Kasumi-1 (cell line): ENCODE data around the gene GHDC.
"Not testable (repeated sequence)": the region's sequence is repeated elsewhere in the genome, so short reads cannot be mapped to it uniquely, and the experiment has no call there.

Source experiments
- DNase-seq, 2 experiments: peaks; one replicate each; lab custom pipeline; 2025; lab: John Stamatoyannopoulos, UW

The GHDC gene

GRCh38 chr17:42153919-42154742, 40.2 kb downstream of the GHDC start:
- DNase-seq, result peak; percentile 49 to 51

DNA sequence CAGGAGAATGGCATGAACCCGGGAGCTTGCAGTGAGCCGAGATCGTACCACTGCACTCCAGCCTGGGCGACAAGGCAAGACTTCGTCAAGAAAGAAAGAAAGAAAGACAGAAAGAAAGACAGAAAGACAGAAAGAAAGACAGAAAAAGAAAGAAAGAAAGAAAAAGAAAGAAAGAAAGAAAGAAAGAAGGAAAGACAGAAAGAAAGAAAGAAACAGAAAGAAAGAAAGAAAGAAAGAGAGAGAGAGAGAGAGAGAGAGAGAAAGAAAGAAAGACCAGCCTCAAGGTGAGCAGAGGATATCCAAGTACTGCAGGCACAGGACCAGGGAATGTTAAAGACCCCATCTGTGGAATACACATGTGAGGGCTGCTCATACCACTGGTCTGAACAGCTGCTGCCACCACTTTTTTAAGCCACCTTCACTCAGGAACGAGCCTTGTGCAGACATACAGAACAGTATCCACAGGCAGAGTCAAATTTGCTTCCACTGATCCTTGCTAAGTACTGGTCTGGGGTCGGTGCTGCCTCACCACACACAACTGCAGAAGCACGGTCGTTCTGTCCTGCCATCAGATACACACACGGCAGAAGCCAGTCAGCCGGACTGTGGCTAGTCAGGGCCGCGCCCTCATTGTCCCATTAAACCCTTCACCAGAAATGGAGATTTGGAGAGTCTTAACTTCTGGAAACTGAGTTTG, 47.2 kb downstream of the GHDC start:
- DNase-seq, result no peak

- DNase-seq, result not testable (repeated sequence)
These were observed 51.2 kb downstream of the GHDC start for GRCh38 chr17:42143138-42143537.

- DNase-seq, result peak; percentile 13 to 14
These were observed 51.9 kb downstream of the GHDC start for GRCh38 chr17:42142371-42142896.

DNA sequence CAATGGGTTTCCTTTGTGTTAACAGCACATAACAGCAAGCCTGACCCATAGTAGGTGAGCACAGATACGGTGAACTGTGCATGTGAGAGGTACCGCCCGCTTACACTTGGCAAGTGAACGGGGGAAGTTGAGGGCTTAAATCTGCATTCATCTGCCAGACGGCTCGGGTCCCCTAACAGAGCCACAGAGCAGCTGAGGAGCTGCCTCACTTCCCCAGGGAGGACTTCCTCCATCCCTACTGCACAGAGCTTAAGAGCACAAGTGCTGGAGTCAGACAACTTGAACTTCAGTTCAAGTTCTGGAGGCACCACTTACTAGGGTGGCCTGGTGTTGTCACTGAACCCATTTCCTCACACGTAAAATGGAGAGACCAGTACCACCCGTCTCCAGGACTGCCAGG, 52.9 kb downstream of the GHDC start:
- peak in 1 of 2 experiments; percentile 19 for DNase-seq

- not testable (repeated sequence) for DNase-seq
These were observed 53.6 kb downstream of the GHDC start for GRCh38 chr17:42140690-42141089.
